Fibroblast of lung (primary cell): ENCODE results near the gene TTYH2.

Experiments used
- EZH2 ChIP-seq: IDR thresholded peaks from 2 replicates; pipeline ENCODE4 v1.5.1; 2012; ENCODE audit warnings: low read length, control low read depth, mild to moderate bottlenecking; ENCODE audit errors: missing control alignments
- TF ChIP-seq, protein P1 (sequence below), 2 donors: IDR thresholded peaks in 1 of 2; conservative IDR thresholded peaks in 1 of 2; 1 replicate in 1 of 2; 2 replicates in 1 of 2; pipeline ENCODE4 v1.5.1; 2011 to 2012; ENCODE audit warnings: low read length in 2 of 2, control low read depth in 1 of 2, inconsistent platforms in 1 of 2, low read depth in 1 of 2, mild to moderate bottlenecking in 1 of 2

DNA sequence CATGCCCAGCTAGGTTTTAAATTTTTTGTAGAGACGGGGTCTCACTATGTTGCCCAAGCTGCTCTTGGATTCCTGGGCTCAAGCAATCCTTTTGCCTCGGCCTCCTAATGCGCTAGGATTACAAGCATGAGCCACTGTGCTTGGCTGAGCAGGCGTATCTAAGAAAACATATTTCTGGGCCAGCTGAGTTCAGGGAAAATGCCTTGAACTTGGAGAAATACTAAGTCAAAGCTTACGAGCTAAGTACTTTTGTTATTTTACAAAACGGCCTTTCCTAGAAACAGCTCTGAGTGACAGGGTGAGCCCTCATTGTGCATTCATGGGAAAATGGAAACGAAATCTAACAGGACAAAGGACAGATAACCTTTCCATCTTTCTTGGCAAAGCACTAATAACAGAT lies 85.4 kb downstream of the TTYH2 start:
- TF ChIP-seq, protein P1, sequence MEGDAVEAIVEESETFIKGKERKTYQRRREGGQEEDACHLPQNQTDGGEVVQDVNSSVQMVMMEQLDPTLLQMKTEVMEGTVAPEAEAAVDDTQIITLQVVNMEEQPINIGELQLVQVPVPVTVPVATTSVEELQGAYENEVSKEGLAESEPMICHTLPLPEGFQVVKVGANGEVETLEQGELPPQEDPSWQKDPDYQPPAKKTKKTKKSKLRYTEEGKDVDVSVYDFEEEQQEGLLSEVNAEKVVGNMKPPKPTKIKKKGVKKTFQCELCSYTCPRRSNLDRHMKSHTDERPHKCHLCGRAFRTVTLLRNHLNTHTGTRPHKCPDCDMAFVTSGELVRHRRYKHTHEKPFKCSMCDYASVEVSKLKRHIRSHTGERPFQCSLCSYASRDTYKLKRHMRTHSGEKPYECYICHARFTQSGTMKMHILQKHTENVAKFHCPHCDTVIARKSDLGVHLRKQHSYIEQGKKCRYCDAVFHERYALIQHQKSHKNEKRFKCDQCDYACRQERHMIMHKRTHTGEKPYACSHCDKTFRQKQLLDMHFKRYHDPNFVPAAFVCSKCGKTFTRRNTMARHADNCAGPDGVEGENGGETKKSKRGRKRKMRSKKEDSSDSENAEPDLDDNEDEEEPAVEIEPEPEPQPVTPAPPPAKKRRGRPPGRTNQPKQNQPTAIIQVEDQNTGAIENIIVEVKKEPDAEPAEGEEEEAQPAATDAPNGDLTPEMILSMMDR (conservative IDR thresholded peaks at IDR 0.05 in 1 of 2, IDR thresholded peaks at IDR 0.05 in 1 of 2; ENCODE audit: low read depth in 1 of 2, low read length in 2 of 2): no peak
- no peak for TF ChIP-seq EZH2
